H1 (cell line): ENCODE results near the gene BLTP3B. TPM values are rescaled to one million over a fixed set of nuclear protein-coding genes. Genes with fewer than 3 reads are reported as not detected.
A peak's percentile ranks its signal among the peaks of the same experiment; 100 is the strongest.

Experiments used
- CTCF ChIA-PET: fragments of 300-600 bp; sonication (Branson Sonifier 250); formaldehyde crosslinking; loops from one replicate; lab custom pipeline; 2021; ENCODE audit not compliant: partially characterized antibody; lab: Charles Lee
- POLR2A ChIA-PET: fragments of 300-600 bp; sonication (Branson Sonifier 250); formaldehyde crosslinking; loops from one replicate; lab custom pipeline; 2021; ENCODE audit warnings: inconsistent platforms; ENCODE audit not compliant: partially characterized antibody; lab: Charles Lee
- DNase-seq, 2 experiments: peaks; one replicate each; pipeline versions ENCODE4 v3.0.0 to v3.0.0-alpha.2; 2010 to 2022; ENCODE audit warnings: low spot score in 2 of 2, low read depth in 1 of 2, mixed read lengths in 1 of 2
- FAIRE-seq: peaks from 2 replicates; lab custom pipeline; 2011; peaks lifted over from hg19 to GRCh38; lab: Jason Lieb, UNC
- H2AFZ ChIP-seq: 2 replicates; pipeline ENCODE4 v1.8.1; 2012; ENCODE audit warnings: low read length, inconsistent platforms
- H2AK5ac ChIP-seq: 2 replicates; pipeline ENCODE4 v1.6.1; 2013; ENCODE audit warnings: low read depth, low read length
- H2BK120ac ChIP-seq: replicated peaks from 2 replicates; pipeline ENCODE3; 2013; ENCODE audit warnings: low read depth, low read length, inconsistent platforms
- H2BK12ac ChIP-seq: 2 replicates; pipeline ENCODE4 v1.6.1; 2013; ENCODE audit warnings: low read depth, low read length
- H2BK15ac ChIP-seq: 2 replicates; pipeline ENCODE4 v1.6.1; 2013; ENCODE audit warnings: low read length
- H2BK20ac ChIP-seq: 2 replicates; pipeline ENCODE4 v1.6.1; 2013; ENCODE audit warnings: low read length
- H2BK5ac ChIP-seq: 2 replicates; pipeline ENCODE4 v1.6.1; 2013; ENCODE audit warnings: low read depth, low read length
- H3K14ac ChIP-seq: 2 replicates; pipeline ENCODE4 v1.6.1; 2013; ENCODE audit warnings: inconsistent platforms; ENCODE audit not compliant: insufficient read length
- H3K18ac ChIP-seq: 2 replicates; pipeline ENCODE4 v1.6.1; 2013; ENCODE audit warnings: low read length; ENCODE audit errors: extremely low read depth
- H3K23ac ChIP-seq: 2 replicates; pipeline ENCODE4 v1.6.1; 2013; ENCODE audit warnings: inconsistent platforms; ENCODE audit not compliant: insufficient read length
- H3K23me2 ChIP-seq: 2 replicates; pipeline ENCODE4 v1.6.1; 2013; ENCODE audit warnings: low read depth, low read length
- H3K27ac ChIP-seq: 2 replicates; pipeline ENCODE4 v1.6.1; 2011; ENCODE audit warnings: low read depth, low read length, inconsistent platforms
- H3K27me3 ChIP-seq, 4 experiments: replicated peaks in 1 of 4; 1 replicate in 1 of 4; 2 replicates in 3 of 4; pipeline versions ENCODE4 v1.6.1 to v1.8.1; 2011 to 2013; ENCODE audit warnings: low read length in 3 of 4, mild to moderate bottlenecking in 3 of 4, inconsistent platforms in 2 of 4, mixed read lengths in 2 of 4, moderate library complexity in 1 of 4; ENCODE audit not compliant: control insufficient read depth in 3 of 4, insufficient read depth in 3 of 4; ENCODE audit errors: extremely low read depth in 1 of 4
- H3K36me3 ChIP-seq, 4 experiments: 2 replicates each; pipeline versions ENCODE4 v1.6.1 to v1.8.1; 2011 to 2013; ENCODE audit warnings: mild to moderate bottlenecking in 4 of 4, low read length in 3 of 4, moderate library complexity in 2 of 4, control low read depth in 1 of 4, inconsistent platforms in 1 of 4; ENCODE audit not compliant: insufficient read depth in 4 of 4, control insufficient read depth in 2 of 4
- H3K4ac ChIP-seq: replicated peaks from 2 replicates; pipeline ENCODE3; 2013; ENCODE audit warnings: low read length, low read depth, mixed read lengths, inconsistent platforms; ENCODE audit not compliant: insufficient read length
- H3K4me1 ChIP-seq, 4 experiments: replicated peaks in 1 of 4; 1 replicate in 1 of 4; 2 replicates in 3 of 4; pipeline versions ENCODE4 v1.6.1 to v1.8.1; 2011 to 2013; ENCODE audit warnings: low read length in 3 of 4, inconsistent platforms in 2 of 4, mixed read lengths in 1 of 4; ENCODE audit not compliant: insufficient read depth in 4 of 4, control insufficient read depth in 3 of 4
- H3K4me2 ChIP-seq, 2 experiments: 2 replicates each; pipeline versions ENCODE4 v1.6.1 to v1.8.1; 2011 to 2013; ENCODE audit warnings: low read depth in 2 of 2, low read length in 2 of 2, control low read depth in 1 of 2, inconsistent platforms in 1 of 2, mild to moderate bottlenecking in 1 of 2; ENCODE audit not compliant: insufficient read depth in 1 of 2
- H3K4me3 ChIP-seq, 4 experiments: fragments of 200-600, 300-600 bp in 1 of 4; sonication (generic), shearing (Covaris generic), sonication (Bioruptor Twin) in 1 of 4; 2 replicates each; pipeline versions ENCODE4 v1.5.1 to v1.8.1; 2011 to 2016; ENCODE audit warnings: low read length in 4 of 4, low read depth in 3 of 4, control low read depth in 2 of 4, inconsistent platforms in 2 of 4, mild to moderate bottlenecking in 2 of 4, mixed read lengths in 1 of 4, moderate library complexity in 1 of 4; ENCODE audit not compliant: insufficient read depth in 2 of 4; ENCODE audit errors: extremely low read depth in 1 of 4
- H3K56ac ChIP-seq: replicated peaks from 2 replicates; pipeline ENCODE3; 2013; ENCODE audit warnings: low read depth, mild to moderate bottlenecking, mixed read lengths, low read length, inconsistent platforms; ENCODE audit not compliant: insufficient read length
- H3K79me1 ChIP-seq: 2 replicates; pipeline ENCODE4 v1.6.1; 2013; ENCODE audit warnings: low read depth, low read length, control low read depth
- H3K79me2 ChIP-seq, 2 experiments: 2 replicates each; pipeline versions ENCODE4 v1.6.1 to v1.8.1; 2012 to 2013; ENCODE audit warnings: low read length in 2 of 2, mild to moderate bottlenecking in 2 of 2, inconsistent platforms in 1 of 2; ENCODE audit not compliant: insufficient read depth in 2 of 2, control insufficient read depth in 1 of 2
- H3K9ac ChIP-seq, 4 experiments: replicated peaks in 1 of 4; 1 replicate in 1 of 4; 2 replicates in 3 of 4; pipeline versions ENCODE4 v1.6.1 to v1.8.1; 2011 to 2013; ENCODE audit warnings: low read depth in 3 of 4, low read length in 3 of 4, control low read depth in 2 of 4, mild to moderate bottlenecking in 2 of 4, moderate library complexity in 2 of 4, inconsistent platforms in 1 of 4; ENCODE audit errors: extremely low read depth in 1 of 4
- H3K9me3 ChIP-seq, 2 experiments: 2 replicates each; pipeline versions ENCODE4 v1.6.1 to v1.8.1; 2012 to 2013; ENCODE audit warnings: mild to moderate bottlenecking in 2 of 2, moderate library complexity in 2 of 2, control low read depth in 1 of 2, inconsistent platforms in 1 of 2, low read depth in 1 of 2, low read length in 1 of 2, mixed read lengths in 1 of 2; ENCODE audit not compliant: insufficient read depth in 2 of 2
- H4K20me1 ChIP-seq, 2 experiments: replicated peaks in 1 of 2; 2 replicates each; pipeline versions ENCODE3 to v1.8.1; 2011 to 2013; ENCODE audit warnings: inconsistent platforms in 2 of 2, low read length in 2 of 2, mild to moderate bottlenecking in 1 of 2; ENCODE audit not compliant: insufficient read depth in 2 of 2, control insufficient read depth in 1 of 2
- H4K5ac ChIP-seq: 2 replicates; pipeline ENCODE4 v1.6.1; 2013; ENCODE audit warnings: low read length, low read depth, mixed read lengths, inconsistent platforms; ENCODE audit not compliant: insufficient read length
- H4K8ac ChIP-seq: 2 replicates; pipeline ENCODE4 v1.8.0; 2013; ENCODE audit warnings: mild to moderate bottlenecking, moderate library complexity, low read length, inconsistent platforms; ENCODE audit not compliant: insufficient read depth; ENCODE audit errors: extremely low read depth
- H4K91ac ChIP-seq: replicated peaks from 2 replicates; pipeline ENCODE3; 2013; ENCODE audit warnings: low read length, mixed read lengths, inconsistent platforms; ENCODE audit not compliant: insufficient read length
- CBX5 ChIP-seq: fragments of 300-800, 300-1000 bp; sonication (generic); IDR thresholded peaks from 2 replicates; pipeline ENCODE4 v1.7.1; 2016; ENCODE audit warnings: antibody characterized with exemption, low read length, low read depth
- CEBPB ChIP-seq: IDR thresholded peaks from 2 replicates; pipeline ENCODE4 v1.6.1; 2012; ENCODE audit warnings: low read depth, low read length
- CREB1 ChIP-seq: IDR thresholded peaks from 2 replicates; pipeline ENCODE4 v1.6.1; 2012; ENCODE audit warnings: inconsistent platforms
- POLR2A ChIP-seq, 2 experiments: IDR thresholded peaks; 1 replicate in 1 of 2; 2 replicates in 1 of 2; pipeline ENCODE4 v1.6.1; 2011; ENCODE audit warnings: low read depth in 2 of 2, low read length in 2 of 2, mild to moderate bottlenecking in 2 of 2; ENCODE audit errors: control extremely low read depth in 1 of 2
- RFX5 ChIP-seq: IDR thresholded peaks from 2 replicates; pipeline ENCODE4 v1.6.1; 2011; ENCODE audit warnings: low read depth, low read length, improper control_type of control experiment, borderline replicate concordance
- SIN3A ChIP-seq, 2 experiments: IDR thresholded peaks in 1 of 2; conservative IDR thresholded peaks in 1 of 2; 2 replicates each; pipeline ENCODE4 v1.6.1; 2011 to 2012; ENCODE audit warnings: low read length in 2 of 2, improper control_type of control experiment in 1 of 2, low read depth in 1 of 2, mild to moderate bottlenecking in 1 of 2
- SUZ12 ChIP-seq: fragments of 200-600 bp; sonication (generic); IDR thresholded peaks from 2 replicates; pipeline ENCODE4 v1.6.1; 2012; ENCODE audit warnings: mild to moderate bottlenecking, inconsistent platforms, low read length, moderate library complexity, mixed read lengths
- TAF1 ChIP-seq: IDR thresholded peaks from 2 replicates; pipeline ENCODE4 v1.6.1; 2011; ENCODE audit warnings: mild to moderate bottlenecking, low read depth, low read length
- TAF7 ChIP-seq: optimal IDR thresholded peaks from 2 replicates; pipeline ENCODE3; 2011; ENCODE audit warnings: low read depth, mild to moderate bottlenecking, inconsistent platforms, low read length, moderate library complexity, borderline replicate concordance
- WGBS, 2 experiments: shearing (Covaris generic) in 1 of 2; methylation state at CpG; one replicate each; pipeline versions ENCODE4 v1.1.6 to v1.1.7; 2013 to 2015; ENCODE audit warnings: low lambda C conversion rate in 2 of 2, mixed read lengths in 2 of 2, inconsistent platforms in 1 of 2, low coverage in 1 of 2, missing lambda C conversion rate in 1 of 2; ENCODE audit not compliant: insufficient replicate concordance in 2 of 2, insufficient coverage in 1 of 2, insufficient read length in 1 of 2; ENCODE audit errors: extremely low coverage in 1 of 2, missing lambda C conversion rate in 1 of 2; 5-methylcytosine and 5-hydroxymethylcytosine counted together
- polyA plus RNA-seq, 7 experiments: library from polyadenylated mRNA; depleted of rRNA in 3 of 7; stranded (reverse) in 5 of 7; unstranded in 2 of 7; fragments of >200 nt in 5 of 7; fragments of 200-250 nt in 2 of 7; gene quantifications; 1 replicate in 5 of 7; 2 replicates in 1 of 7; 4 replicates in 1 of 7; pipeline versions ENCODE4 v1.2.1 to v1.2.3, GENCODE V29; 2011 to 2013; ENCODE audit warnings: missing spikeins in 2 of 7, mixed read lengths in 2 of 7
- total RNA-seq: library from RNA; stranded (reverse); fragmentation: NEBNext Ultra II Directional; extraction: Animal tissue kit (Norgen Biotek cat#: 25700); gene quantifications from 2 replicates; pipeline ENCODE4 v1.2.1, GENCODE V29; 2021

Gene BLTP3B
- total and polyA plus RNA-seq, 2 of the 8 experiments (the other 6 are each of a cell fraction or from before 2014, with no cell fraction given) = 7.0 to 28.6 TPM

DNA sequence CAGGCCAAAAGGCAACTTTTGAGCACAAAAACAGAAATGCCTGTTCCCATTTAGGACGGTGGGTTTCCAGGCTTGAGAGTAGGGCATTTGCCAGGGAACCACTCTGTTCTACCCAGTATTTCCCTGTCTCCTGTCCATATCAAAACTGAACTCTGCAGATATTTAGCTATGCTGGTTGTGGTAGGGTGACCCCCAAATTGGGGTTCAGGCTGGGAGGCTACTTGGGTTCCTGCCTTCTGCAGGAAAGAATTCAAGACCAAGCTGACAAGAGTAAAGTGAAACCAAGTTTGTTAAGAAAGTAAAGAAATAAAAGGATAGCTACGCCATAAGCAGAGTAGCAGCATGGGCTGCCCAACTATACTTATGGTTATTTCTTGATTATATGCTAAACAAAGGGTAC lies 3.6 kb upstream of the BLTP3B start:
- H3K36me3 ChIP-seq = no peaks in the 10 kb centered on the region
- no peak for FAIRE-seq

More for the DNA sequence above, 3.6 kb upstream of the BLTP3B start:
- WGBS, 2 experiments = 88% methylated on average over 2 of the region's 2 CpGs; no CpG with 5 or more reads in 1 of the 2 experiments
- Histone ChIP-seq H4K5ac (no peak overlapping the region), H3K18ac (no peak overlapping the region), H2AFZ (no peak overlapping the region), H2BK5ac (no peak overlapping the region), H2BK20ac (peak overlapping the region; percentile 56; the same call in 1 of the 2 replicates), H2BK12ac (no peak overlapping the region), H2BK120ac (no peak overlapping the region), H3K79me2 (peaks cover 0 to 8% of the 10 kb centered on the region in 2 experiments; a peak in 2 of 4 replicates), H3K27me3 (no peaks in the 10 kb centered on the region), H3K9ac (no peak overlapping the region), H3K14ac (no peak overlapping the region), H3K79me1 (no peaks in the 10 kb centered on the region), H2BK15ac (no peak overlapping the region), H3K4me3 (no peak overlapping the region), H3K56ac (no peak overlapping the region), H4K91ac (no peak overlapping the region), H3K27ac (no peak overlapping the region), H3K4me1 (peaks cover 0 to 5% (median 1%) of the 10 kb centered on the region in 4 experiments; a peak in 2 of 7 replicates), H3K4me2 (no peak overlapping the region), H2AK5ac (no peak overlapping the region), H4K20me1 (peaks cover 1 to 4% of the 10 kb centered on the region in 2 experiments), H3K4ac (no peak overlapping the region), H3K23me2 (no peaks in the 10 kb centered on the region; the same call in 1 of the 2 replicates), H4K8ac (no peak overlapping the region), H3K23ac (no peak overlapping the region), H3K9me3 (peaks cover 0 to 9% of the 10 kb centered on the region in 2 experiments; a peak in 2 of 4 replicates)
- ChIA-PET CTCF (interaction anchor here (0.8 to 3.8 kb wide), 4 partner anchors 8 to 49 kb away, joined by 3 to 27 read pairs (median 4); no protein-coding TSS in a partner anchor), POLR2A (interaction anchor here (0.8 to 2.0 kb wide), 4 partner anchors 11 to 51 kb away, joined by 3 to 6 read pairs (median 4); no protein-coding TSS in a partner anchor)
- TF ChIP-seq RFX5 = no peak
- no peak for TF ChIP-seq CBX5
- no peak for TF ChIP-seq TAF1
- no peak for TF ChIP-seq CREB1
- TF ChIP-seq SIN3A (conservative IDR thresholded peaks at IDR 0.05 in 1 of 2, IDR thresholded peaks at IDR 0.05 in 1 of 2; ENCODE audit: low read depth in 1 of 2, low read length in 2 of 2) = no peak
- TF ChIP-seq SUZ12 = no peak
- TF ChIP-seq POLR2A (IDR thresholded peaks at IDR 0.05; ENCODE audit: control extremely low read depth in 1 of 2, low read depth in 2 of 2, low read length in 2 of 2) = peak in 1 of 2 experiments; percentile 56; a peak in 1 of 3 replicates
- TF ChIP-seq CEBPB = no peak
- TF ChIP-seq TAF7 = peak; percentile 93
- no peak for DNase-seq
